GM12878 (cell line): ENCODE data around the gene ERVH48-1. TPM values are rescaled to one million over a fixed set of nuclear protein-coding genes. Genes with fewer than 3 reads are reported as not detected.

Experiments used
- ATAC-seq: fragments of 200-7000 bp; cut with Tn5 transposase; 3 replicates; pipeline ENCODE4 v1.9.1; 2020; ENCODE audit warnings: mild to moderate bottlenecking, moderate library complexity
- BruUV-seq: library from RNA; stranded (reverse); fragments of 400-500 nt; replicated peaks from 2 replicates; lab custom pipeline; 2021; lab: Mats Ljungman, UMichigan
- CTCF ChIA-PET: fragments of 300-600 bp; sonication (Branson Sonifier 250); formaldehyde crosslinking; extraction: SDS; loops from one replicate; lab custom pipeline; 2021; ENCODE audit warnings: inconsistent platforms; lab: Yijun Ruan, JAX
- POLR2A ChIA-PET: fragments of 350-600 bp; formaldehyde crosslinking; extraction: SDS; loops from one replicate; lab custom pipeline; 2021; ENCODE audit warnings: inconsistent platforms; lab: Charles Lee
- RAD21 ChIA-PET: fragments of 300-600 bp; sonication (Branson Sonifier 250); formaldehyde crosslinking; loops from one replicate; lab custom pipeline; 2023; ENCODE audit warnings: antibody characterized with exemption; ENCODE audit not compliant: unreplicated experiment; lab: Charles Lee
- SMC1A ChIA-PET: fragments of 300-600 bp; sonication (Branson Sonifier 250); formaldehyde crosslinking; loops from one replicate; lab custom pipeline; 2023; ENCODE audit not compliant: unreplicated experiment, uncharacterized antibody; lab: Charles Lee
- DNase-seq: peaks from one replicate; pipeline ENCODE4 v3.0.0-alpha.2; 2011; ENCODE audit warnings: low read depth, low spot score
- FAIRE-seq: peaks from 3 replicates; lab custom pipeline; 2011; peaks lifted over from hg19 to GRCh38; lab: Jason Lieb, UNC
- H2AFZ ChIP-seq: 2 replicates; pipeline ENCODE4 v1.6.0; 2011; ENCODE audit warnings: low read depth, low read length, control low read depth; ENCODE audit not compliant: control insufficient read depth
- H3K27ac ChIP-seq: 2 replicates; pipeline ENCODE4 v1.5.1; 2011; ENCODE audit warnings: control low read depth; ENCODE audit not compliant: control insufficient read depth, insufficient read depth
- H3K27me3 ChIP-seq, 2 experiments: replicated peaks in 1 of 2; 2 replicates each; pipeline versions ENCODE4 v1.6.0 to v1.6.1; 2011; ENCODE audit warnings: low read length in 1 of 2; ENCODE audit not compliant: control insufficient read depth in 2 of 2, insufficient read depth in 2 of 2
- H3K36me3 ChIP-seq, 2 experiments: 2 replicates each; pipeline ENCODE4 v1.5.1; 2011; ENCODE audit warnings: low read length in 1 of 2; ENCODE audit not compliant: control insufficient read depth in 2 of 2, insufficient read depth in 2 of 2
- H3K4me1 ChIP-seq: 2 replicates; pipeline ENCODE4 v1.6.1; 2011; ENCODE audit warnings: mild to moderate bottlenecking, low read length, moderate library complexity, mixed read lengths; ENCODE audit not compliant: control insufficient read depth, insufficient read depth
- H3K4me2 ChIP-seq: 2 replicates; pipeline ENCODE4 v1.6.0; 2011; ENCODE audit warnings: control low read depth; ENCODE audit not compliant: control insufficient read depth, insufficient read depth
- H3K4me3 ChIP-seq: fragments of 200-600 bp; sonication (generic); 2 replicates; pipeline ENCODE4 v1.5.1; 2016
- H3K79me2 ChIP-seq: 2 replicates; pipeline ENCODE4 v1.6.0; 2011; ENCODE audit warnings: low read length; ENCODE audit not compliant: control insufficient read depth, insufficient read depth
- H3K9ac ChIP-seq: 2 replicates; pipeline ENCODE4 v1.8.0; 2011; ENCODE audit warnings: low read length, control low read depth, mixed read lengths; ENCODE audit not compliant: control insufficient read depth, insufficient read depth
- H3K9me3 ChIP-seq: replicated peaks from 3 replicates; pipeline ENCODE4 v1.5.1; 2011; ENCODE audit warnings: mild to moderate bottlenecking, low read length; ENCODE audit not compliant: control insufficient read depth, insufficient read depth
- H4K20me1 ChIP-seq: 2 replicates; pipeline ENCODE4 v1.6.0; 2011; ENCODE audit not compliant: control insufficient read depth, insufficient read depth
- BCL11A ChIP-seq: IDR thresholded peaks from 2 replicates; pipeline ENCODE4 v1.6.1; 2011; ENCODE audit warnings: low read depth, low read length
- CBFB ChIP-seq: IDR thresholded peaks from 2 replicates; pipeline ENCODE4 v1.6.1; 2016; ENCODE audit warnings: antibody characterized with exemption, low read depth
- CBX5 ChIP-seq: sonication (generic); IDR thresholded peaks from 2 replicates; pipeline ENCODE4 v1.6.1; 2016; ENCODE audit warnings: low read depth, moderate library complexity, mild to moderate bottlenecking, inconsistent platforms
- CHD4 ChIP-seq: fragments of 200-600 bp; sonication (generic); IDR thresholded peaks from 2 replicates; pipeline ENCODE4 v1.6.1; 2016; ENCODE audit warnings: mild to moderate bottlenecking
- DPF2 ChIP-seq: fragments of 450-650 bp; IDR thresholded peaks from 2 replicates; pipeline ENCODE4 v1.6.1; 2017; ENCODE audit warnings: mild to moderate bottlenecking
- HDGF ChIP-seq: fragments of 450-650 bp; IDR thresholded peaks from 2 replicates; pipeline ENCODE4 v1.6.1; 2016; ENCODE audit warnings: antibody characterized with exemption
- KDM1A ChIP-seq: fragments of 200-600 bp; sonication (generic); IDR thresholded peaks from 2 replicates; pipeline ENCODE4 v1.6.1; 2016; ENCODE audit warnings: borderline replicate concordance
- MYC ChIP-seq: IDR thresholded peaks from 2 replicates; pipeline ENCODE4 v1.6.1; 2011; ENCODE audit warnings: mild to moderate bottlenecking, low read length, moderate library complexity, inconsistent platforms; ENCODE audit not compliant: insufficient read depth, insufficient replicate concordance, insufficient read length, severe bottlenecking
- NFIC ChIP-seq: IDR thresholded peaks from 2 replicates; pipeline ENCODE4 v1.6.1; 2012; ENCODE audit warnings: low read depth, mild to moderate bottlenecking, inconsistent platforms, low read length, moderate library complexity
- POU2F2 ChIP-seq: IDR thresholded peaks from 3 replicates; pipeline ENCODE4 v1.6.1; 2011; ENCODE audit warnings: low read depth, mild to moderate bottlenecking, low read length, borderline replicate concordance
- RELA ChIP-seq: fragments of 450-650 bp; IDR thresholded peaks from 2 replicates; pipeline ENCODE4 v1.8.0; 2014; ENCODE audit warnings: borderline replicate concordance; ENCODE audit not compliant: partially characterized antibody
- SMAD1 ChIP-seq: fragments of 450-650 bp; IDR thresholded peaks from 2 replicates; pipeline ENCODE4 v1.6.1; 2018; ENCODE audit warnings: mild to moderate bottlenecking, low read depth; ENCODE audit not compliant: partially characterized antibody
- SREBF2 ChIP-seq: IDR thresholded peaks from 2 replicates; pipeline ENCODE4 v1.6.1; 2012; ENCODE audit warnings: mild to moderate bottlenecking, low read length
- ZNF217 ChIP-seq: fragments of 450-650 bp; IDR thresholded peaks from 2 replicates; pipeline ENCODE4 v1.6.1; 2017; ENCODE audit warnings: antibody characterized with exemption, mild to moderate bottlenecking
- ZNF274 ChIP-seq: IDR thresholded peaks from one replicate; pipeline ENCODE4 v1.8.0; 2011; ENCODE audit not compliant: insufficient read length, insufficient read depth
- ZNF622 ChIP-seq: fragments of 450-650 bp; IDR thresholded peaks from 2 replicates; pipeline ENCODE4 v1.6.1; 2017; ENCODE audit warnings: mild to moderate bottlenecking, inconsistent platforms
- WGBS: methylation state at CpG from one replicate; pipeline ENCODE4 v1.1.6; 2016; ENCODE audit warnings: low lambda C conversion rate; ENCODE audit not compliant: insufficient replicate concordance, insufficient coverage; ENCODE audit errors: missing lambda C conversion rate; 5-methylcytosine and 5-hydroxymethylcytosine counted together
- in situ Hi-C: fragments of 300-500 bp; cut with MboI; formaldehyde crosslinking; loops from 9 replicates; pipeline ENCODE4 v1.14.3; 2018; ENCODE audit warnings: mixed read lengths
- intact Hi-C: fragments of 100-400 bp; cut with micrococcal nuclease; formaldehyde crosslinking; loops from one replicate; pipeline ENCODE4 v1.14.2; 2022; ENCODE audit not compliant: unreplicated experiment
- polyA plus RNA-seq, 11 experiments: library from polyadenylated mRNA; depleted of rRNA in 4 of 11; unstranded in 6 of 11; stranded (reverse) in 5 of 11; fragments of >200 nt; fragmentation: Nextera tagmentation in 4 of 11; fragmentation: Illumina TruSeq in 1 of 11; extraction: Ambion mirVana in 4 of 11; extraction: Trizol in 1 of 11; gene quantifications; 1 replicate in 1 of 11; 2 replicates in 10 of 11; pipeline versions ENCODE4 v1.2.1 to v1.2.3, GENCODE V29; 2011 to 2016; ENCODE audit warnings: inconsistent platforms in 2 of 11, missing spikeins in 2 of 11, low read depth in 1 of 11
- total RNA-seq, 4 experiments: library from RNA; depleted of rRNA in 3 of 4; stranded (reverse); fragments of >200 nt in 3 of 4; fragmentation: Illumina TruSeq in 1 of 4; extraction: Trizol in 1 of 4; gene quantifications; 2 replicates each; pipeline versions ENCODE4 v1.2.1 to v1.2.3, GENCODE V29; 2013 to 2021
- TF ChIP-seq, protein P1 (sequence below): fragments of 450-650 bp; IDR thresholded peaks from 2 replicates; pipeline ENCODE4 v1.6.1; 2018; ENCODE audit warnings: mild to moderate bottlenecking, low read depth, moderate library complexity; ENCODE audit not compliant: partially characterized antibody
- TF ChIP-seq, protein P2 (sequence below): IDR thresholded peaks from 2 replicates; pipeline ENCODE4 v1.6.1; 2012; ENCODE audit warnings: low read depth, low read length, improper control_type of control experiment

ERVH48-1 gene
- total and polyA plus RNA-seq, 10 of the 15 experiments (the other 5 are each of a cell fraction or from before 2014, with no cell fraction given): 0.03 to 0.30 (median 0.13) TPM; not detected in 7

DNA sequence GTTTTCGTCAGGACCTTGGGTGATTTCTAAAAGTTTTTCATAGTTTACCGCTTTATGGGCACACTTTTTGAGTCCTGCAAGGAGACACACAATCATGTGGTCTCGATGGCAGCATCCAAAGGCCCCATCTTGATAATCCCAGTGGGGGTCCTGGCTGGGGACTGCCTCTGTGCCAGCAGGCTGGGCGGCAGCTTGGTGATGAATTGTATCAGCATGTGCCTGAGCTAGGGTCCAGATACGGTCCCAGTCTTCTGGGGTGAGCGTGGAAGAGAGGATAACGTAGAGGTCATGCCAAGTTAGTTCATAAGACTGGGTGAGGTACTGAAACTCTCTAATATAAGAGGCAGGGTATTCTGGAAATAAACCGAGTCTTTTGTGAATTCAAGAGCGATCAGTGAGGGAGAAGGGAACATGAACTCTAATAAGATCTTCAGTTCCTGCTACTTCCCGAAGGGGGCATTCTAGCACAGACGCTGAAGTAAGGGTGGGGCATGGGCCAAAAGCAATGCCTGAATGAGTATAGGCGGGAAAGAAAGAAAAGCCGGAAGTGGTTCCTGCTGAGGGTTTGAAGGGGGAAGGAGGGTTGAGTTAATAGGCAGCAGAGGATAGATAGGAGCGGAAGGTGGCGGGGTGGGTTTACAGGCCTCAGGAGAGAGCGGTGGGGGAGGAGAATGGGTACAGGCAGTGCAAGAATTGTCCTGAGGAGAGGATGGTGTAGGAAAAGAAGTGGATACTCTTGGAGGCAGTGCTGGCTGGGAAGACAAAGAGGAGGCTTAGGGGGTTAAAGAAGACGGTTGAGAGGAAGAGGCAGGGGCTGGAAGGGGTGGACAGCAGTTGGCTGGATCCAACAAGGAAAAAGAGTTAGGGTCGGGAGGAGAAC, 1.6 kb downstream of the ERVH48-1 start:
- FAIRE-seq (peak; percentile 98), DNase-seq (peak; percentile 70), ATAC-seq (peak; percentile 99)
- Histone ChIP-seq H4K20me1 (no peaks in the 10 kb centered on the region), H3K4me1 (peaks cover 6% of the 10 kb centered on the region), H3K36me3 (no peaks in the 10 kb centered on the region), H3K4me2 (peak overlapping the region; percentile 67), H3K4me3 (peak overlapping the region; percentile 15; the same call in 1 of the 2 replicates), H3K9me3 (no peaks in the 10 kb centered on the region), H3K27me3 (no peaks in the 10 kb centered on the region), H3K27ac (peak overlapping the region; percentile 49), H3K79me2 (no peaks in the 10 kb centered on the region), H3K9ac (peak overlapping the region; percentile 49; the same call in 1 of the 2 replicates), H2AFZ (peak overlapping the region; percentile 81)
- SMC1A ChIA-PET: interaction anchor here (0.6 kb wide), 1 partner anchor 733 kb away, joined by 3 read pairs; no protein-coding TSS in a partner anchor
- in situ Hi-C loops: no loop called here
- intact Hi-C loops: loop anchor here (10.0 kb wide), 1 partner anchor 731 kb away; the partner anchor contains the start of genes HSF2BP and RRP1B
- CTCF ChIA-PET: interaction anchor here (0.7 to 1.4 kb wide), 4 partner anchors 13 to 722 kb away, joined by 3 to 5 read pairs (median 3); no protein-coding TSS in a partner anchor
- WGBS: 16% methylated on average over 18 of the region's 18 CpGs
- POLR2A ChIA-PET: no interaction called here
- RAD21 ChIA-PET: interaction anchor here (0.6 kb wide), 1 partner anchor 10 kb away, joined by 3 read pairs; no protein-coding TSS in a partner anchor
- no TSS peak for BruUV-seq
- TF ChIP-seq ZNF217 (no peak), BCL11A (no peak), POU2F2 (peak; percentile 45; the same call in 1 of the 3 replicates), KDM1A (no peak), CBX5 (no peak), ZNF274 (no peak), RELA (no peak), NFIC (peak; percentile 45; the same call in 1 of the 2 replicates), MYC (no peak), ZNF622 (no peak), CHD4 (no peak), SMAD1 (no peak), CBFB (peak; percentile 21; the same call in 1 of the 2 replicates), SREBF2 (no peak), HDGF (peak; percentile 80; the same call in 1 of the 2 replicates), DPF2 (no peak)
- TF ChIP-seq, protein P1, sequence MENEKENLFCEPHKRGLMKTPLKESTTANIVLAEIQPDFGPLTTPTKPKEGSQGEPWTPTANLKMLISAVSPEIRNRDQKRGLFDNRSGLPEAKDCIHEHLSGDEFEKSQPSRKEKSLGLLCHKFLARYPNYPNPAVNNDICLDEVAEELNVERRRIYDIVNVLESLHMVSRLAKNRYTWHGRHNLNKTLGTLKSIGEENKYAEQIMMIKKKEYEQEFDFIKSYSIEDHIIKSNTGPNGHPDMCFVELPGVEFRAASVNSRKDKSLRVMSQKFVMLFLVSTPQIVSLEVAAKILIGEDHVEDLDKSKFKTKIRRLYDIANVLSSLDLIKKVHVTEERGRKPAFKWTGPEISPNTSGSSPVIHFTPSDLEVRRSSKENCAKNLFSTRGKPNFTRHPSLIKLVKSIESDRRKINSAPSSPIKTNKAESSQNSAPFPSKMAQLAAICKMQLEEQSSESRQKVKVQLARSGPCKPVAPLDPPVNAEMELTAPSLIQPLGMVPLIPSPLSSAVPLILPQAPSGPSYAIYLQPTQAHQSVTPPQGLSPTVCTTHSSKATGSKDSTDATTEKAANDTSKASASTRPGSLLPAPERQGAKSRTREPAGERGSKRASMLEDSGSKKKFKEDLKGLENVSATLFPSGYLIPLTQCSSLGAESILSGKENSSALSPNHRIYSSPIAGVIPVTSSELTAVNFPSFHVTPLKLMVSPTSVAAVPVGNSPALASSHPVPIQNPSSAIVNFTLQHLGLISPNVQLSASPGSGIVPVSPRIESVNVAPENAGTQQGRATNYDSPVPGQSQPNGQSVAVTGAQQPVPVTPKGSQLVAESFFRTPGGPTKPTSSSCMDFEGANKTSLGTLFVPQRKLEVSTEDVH: peak; percentile 79
- TF ChIP-seq, protein P2, sequence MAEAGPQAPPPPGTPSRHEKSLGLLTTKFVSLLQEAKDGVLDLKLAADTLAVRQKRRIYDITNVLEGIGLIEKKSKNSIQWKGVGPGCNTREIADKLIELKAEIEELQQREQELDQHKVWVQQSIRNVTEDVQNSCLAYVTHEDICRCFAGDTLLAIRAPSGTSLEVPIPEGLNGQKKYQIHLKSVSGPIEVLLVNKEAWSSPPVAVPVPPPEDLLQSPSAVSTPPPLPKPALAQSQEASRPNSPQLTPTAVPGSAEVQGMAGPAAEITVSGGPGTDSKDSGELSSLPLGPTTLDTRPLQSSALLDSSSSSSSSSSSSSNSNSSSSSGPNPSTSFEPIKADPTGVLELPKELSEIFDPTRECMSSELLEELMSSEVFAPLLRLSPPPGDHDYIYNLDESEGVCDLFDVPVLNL: 0 out of 2 replicates have a peak, but pooled peaks have one; percentile 45
